AG09319 (cell line): ENCODE data around the gene SPOCK3.

Experiments used
- DNase-seq: peaks from one replicate; pipeline ENCODE4 v3.0.0-alpha.2; 2010; ENCODE audit warnings: low read depth; ENCODE audit errors: extremely low read depth
- TF ChIP-seq, protein P1 (sequence below): IDR thresholded peaks from 2 replicates; pipeline ENCODE4 v1.5.1; 2011; ENCODE audit warnings: low read depth, mild to moderate bottlenecking, inconsistent platforms, low read length, moderate library complexity

The SPOCK3 gene

DNA sequence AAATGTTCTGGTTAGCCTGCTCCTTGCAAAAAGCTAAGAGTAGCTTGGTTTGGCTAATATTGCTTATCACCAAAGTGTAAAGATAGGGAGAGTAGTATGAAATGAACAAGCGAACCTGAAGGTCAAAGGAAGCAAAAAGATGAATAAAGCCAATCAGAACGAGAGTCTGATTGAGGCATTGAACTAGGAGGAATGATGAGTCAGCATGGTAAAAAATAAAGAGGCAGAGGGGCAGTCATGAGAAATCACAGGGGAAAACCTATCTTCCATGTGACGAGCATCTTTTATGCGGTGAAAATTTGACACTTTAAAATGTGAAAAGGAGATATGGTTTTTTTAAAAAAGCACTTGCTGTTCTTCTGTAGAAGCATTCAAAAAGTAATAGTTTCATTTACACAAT, 533.7 kb downstream of the SPOCK3 start:
- DNase-seq, result no peak
- TF ChIP-seq, protein P1, sequence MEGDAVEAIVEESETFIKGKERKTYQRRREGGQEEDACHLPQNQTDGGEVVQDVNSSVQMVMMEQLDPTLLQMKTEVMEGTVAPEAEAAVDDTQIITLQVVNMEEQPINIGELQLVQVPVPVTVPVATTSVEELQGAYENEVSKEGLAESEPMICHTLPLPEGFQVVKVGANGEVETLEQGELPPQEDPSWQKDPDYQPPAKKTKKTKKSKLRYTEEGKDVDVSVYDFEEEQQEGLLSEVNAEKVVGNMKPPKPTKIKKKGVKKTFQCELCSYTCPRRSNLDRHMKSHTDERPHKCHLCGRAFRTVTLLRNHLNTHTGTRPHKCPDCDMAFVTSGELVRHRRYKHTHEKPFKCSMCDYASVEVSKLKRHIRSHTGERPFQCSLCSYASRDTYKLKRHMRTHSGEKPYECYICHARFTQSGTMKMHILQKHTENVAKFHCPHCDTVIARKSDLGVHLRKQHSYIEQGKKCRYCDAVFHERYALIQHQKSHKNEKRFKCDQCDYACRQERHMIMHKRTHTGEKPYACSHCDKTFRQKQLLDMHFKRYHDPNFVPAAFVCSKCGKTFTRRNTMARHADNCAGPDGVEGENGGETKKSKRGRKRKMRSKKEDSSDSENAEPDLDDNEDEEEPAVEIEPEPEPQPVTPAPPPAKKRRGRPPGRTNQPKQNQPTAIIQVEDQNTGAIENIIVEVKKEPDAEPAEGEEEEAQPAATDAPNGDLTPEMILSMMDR, result no peak

DNA sequence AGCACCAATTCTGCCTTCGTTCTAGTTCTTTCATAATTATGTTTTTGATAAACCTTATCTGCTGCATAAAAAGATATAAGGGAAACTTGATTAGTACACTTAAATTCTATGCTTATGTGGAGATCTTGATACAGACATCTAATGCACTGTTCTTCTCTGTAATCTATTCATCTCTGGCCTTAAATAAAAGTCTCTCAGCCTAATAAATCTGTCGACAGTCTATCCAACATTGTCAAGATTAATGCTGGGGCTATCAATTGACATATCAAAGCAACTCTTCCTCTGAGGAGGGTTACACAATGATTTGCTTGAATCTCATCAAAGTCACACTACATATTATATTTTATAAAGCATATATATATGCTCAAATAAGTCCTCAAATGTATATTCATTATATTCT, 545.5 kb downstream of the SPOCK3 start:
- DNase-seq, result no peak
- TF ChIP-seq, protein P1, result no peak

DNA sequence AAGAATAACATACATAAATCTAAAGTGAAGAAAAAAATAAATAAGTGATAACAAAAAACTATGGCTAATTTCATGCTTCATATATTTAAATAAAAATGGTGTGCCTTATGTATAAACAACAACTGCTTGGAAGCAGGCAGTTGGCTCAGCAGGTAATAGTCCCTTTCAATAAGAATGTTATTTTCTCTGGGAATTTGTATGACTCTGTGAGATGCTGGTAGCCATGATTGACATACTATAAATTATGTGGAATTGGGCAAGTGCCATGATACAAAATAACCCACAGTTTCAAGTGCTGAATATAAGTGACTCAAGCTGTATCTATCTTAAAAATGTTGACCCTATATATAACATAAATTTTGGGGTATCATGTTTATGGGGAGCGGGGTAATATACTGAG, 546.5 kb downstream of the SPOCK3 start:
- no peak for DNase-seq

More for the DNA sequence above, 546.5 kb downstream of the SPOCK3 start:
- TF ChIP-seq, protein P1, result no peak
